Vagina (tissue), 2 donors: Measurements from ENCODE around the gene DIP2B. TPM values are rescaled to one million over a fixed set of nuclear protein-coding genes. Genes with fewer than 3 reads are reported as not detected.

Experiments used
- DNase-seq, 2 donors: peaks; one replicate each; pipeline ENCODE4 v3.0.0-alpha.2; 2017; ENCODE audit errors: extremely low spot score in 2 of 2
- H3K27ac ChIP-seq: fragments of 200-600 bp; sonication (generic); one replicate; pipeline ENCODE4 v1.5.1; 2019
- H3K27me3 ChIP-seq: fragments of 200-600 bp; sonication (generic); one replicate; pipeline ENCODE4 v1.5.1; 2019
- H3K36me3 ChIP-seq, 2 donors: fragments of 200-600 bp; sonication (generic); one replicate each; pipeline ENCODE4 v1.5.1; 2017 to 2019
- H3K4me1 ChIP-seq: fragments of 200-600 bp; sonication (generic); one replicate; pipeline ENCODE4 v1.5.1; 2019
- H3K4me3 ChIP-seq, 2 donors: fragments of 200-600 bp; sonication (generic); 1 replicate in 1 of 2; 2 replicates in 1 of 2; pipeline ENCODE4 v1.5.1; 2016 to 2019
- H3K9me3 ChIP-seq: fragments of 200-600 bp; sonication (generic); one replicate; pipeline ENCODE4 v1.5.1; 2019
- POLR2A ChIP-seq, 2 donors: fragments of 450-650 bp; IDR thresholded peaks; one replicate each; pipeline ENCODE4 v1.6.1; 2017; ENCODE audit warnings: antibody characterized with exemption in 2 of 2, mild to moderate bottlenecking in 2 of 2, moderate library complexity in 2 of 2
- POLR2AphosphoS5 ChIP-seq, 2 donors: sonication (generic); formaldehyde crosslinking; IDR thresholded peaks; one replicate each; pipeline ENCODE4 v1.9.0; 2017; ENCODE audit warnings: antibody characterized with exemption in 2 of 2, mild to moderate bottlenecking in 2 of 2, low read depth in 1 of 2; ENCODE audit not compliant: insufficient read depth in 1 of 2
- intact Hi-C: fragments of 100-400 bp; cut with DNase I; formaldehyde crosslinking; loops from one replicate; pipeline ENCODE4 v1.15.1; 2023
- total RNA-seq: library from RNA; depleted of rRNA; stranded (reverse); fragments of >200 nt; gene quantifications from one replicate; pipeline ENCODE4 v1.2.3, GENCODE V29; 2016
- TF ChIP-seq, protein P1 (sequence below), 3 experiments: fragments of 450-650 bp in 2 of 3; fragments of 200-600 bp in 1 of 3; sonication (generic) in 1 of 3; IDR thresholded peaks; one replicate each; pipeline ENCODE4 v1.5.1; 2017 to 2019; ENCODE audit warnings: antibody characterized with exemption in 3 of 3, mild to moderate bottlenecking in 2 of 3, moderate library complexity in 2 of 3

Gene DIP2B
- total RNA-seq, 1 donor from 2014 or later: 32.2 TPM

GRCh38 chr12:50785406-50786001, 280.7 kb downstream of the DIP2B start:
- intact Hi-C loops: no loop called here

DNA sequence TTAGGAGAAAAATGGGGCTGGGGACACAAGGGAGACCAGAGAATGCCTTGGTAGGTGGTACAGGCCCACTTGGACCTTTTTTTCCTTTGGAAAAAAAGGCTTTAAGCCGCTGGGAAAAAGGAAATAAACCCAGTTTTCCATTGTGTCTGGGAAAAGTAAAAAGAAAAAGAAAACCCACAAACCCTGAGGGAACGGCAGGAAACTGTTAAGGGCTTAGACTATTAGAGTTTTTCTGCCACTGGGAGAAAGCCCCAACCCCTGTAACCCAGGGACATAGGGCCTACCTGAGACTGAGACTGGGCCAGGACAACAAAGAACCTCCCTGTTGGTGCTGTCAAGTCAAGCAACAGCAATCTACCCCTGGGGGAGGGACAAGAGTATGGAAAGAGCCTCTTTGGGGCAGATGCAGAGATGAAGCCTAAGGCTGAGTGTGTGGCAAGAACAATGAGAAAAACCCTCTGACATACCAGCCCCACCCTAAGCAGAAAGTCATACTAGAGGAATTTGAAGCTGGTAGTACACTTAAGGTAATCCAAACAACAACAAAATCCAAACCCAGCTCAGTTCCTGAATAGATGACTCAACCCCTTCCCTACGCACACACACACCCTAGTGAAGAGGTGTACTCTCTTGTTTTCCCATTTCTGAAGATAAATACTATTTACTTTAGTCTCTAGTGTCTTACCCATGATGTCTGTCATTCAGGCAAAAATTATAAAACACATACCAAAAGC, 281.9 kb downstream of the DIP2B start:
- TF ChIP-seq POLR2AphosphoS5 (IDR thresholded peaks at IDR 0.05; ENCODE audit: insufficient read depth in 1 of 2, low read depth in 1 of 2): peak in 1 of 2 donors; percentile 77
- TF ChIP-seq, protein P1, sequence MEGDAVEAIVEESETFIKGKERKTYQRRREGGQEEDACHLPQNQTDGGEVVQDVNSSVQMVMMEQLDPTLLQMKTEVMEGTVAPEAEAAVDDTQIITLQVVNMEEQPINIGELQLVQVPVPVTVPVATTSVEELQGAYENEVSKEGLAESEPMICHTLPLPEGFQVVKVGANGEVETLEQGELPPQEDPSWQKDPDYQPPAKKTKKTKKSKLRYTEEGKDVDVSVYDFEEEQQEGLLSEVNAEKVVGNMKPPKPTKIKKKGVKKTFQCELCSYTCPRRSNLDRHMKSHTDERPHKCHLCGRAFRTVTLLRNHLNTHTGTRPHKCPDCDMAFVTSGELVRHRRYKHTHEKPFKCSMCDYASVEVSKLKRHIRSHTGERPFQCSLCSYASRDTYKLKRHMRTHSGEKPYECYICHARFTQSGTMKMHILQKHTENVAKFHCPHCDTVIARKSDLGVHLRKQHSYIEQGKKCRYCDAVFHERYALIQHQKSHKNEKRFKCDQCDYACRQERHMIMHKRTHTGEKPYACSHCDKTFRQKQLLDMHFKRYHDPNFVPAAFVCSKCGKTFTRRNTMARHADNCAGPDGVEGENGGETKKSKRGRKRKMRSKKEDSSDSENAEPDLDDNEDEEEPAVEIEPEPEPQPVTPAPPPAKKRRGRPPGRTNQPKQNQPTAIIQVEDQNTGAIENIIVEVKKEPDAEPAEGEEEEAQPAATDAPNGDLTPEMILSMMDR (IDR thresholded peaks at IDR 0.05): no peak
- no peaks in the 10 kb centered on the region for H3K27me3 ChIP-seq
- peaks cover 0 to 6% of the 10 kb centered on the region in 2 donors for H3K36me3 ChIP-seq
- DNase-seq: no peak
- no peak overlapping the region for H3K27ac ChIP-seq
- intact Hi-C loops: no loop called here
- H3K4me3 ChIP-seq: no peak overlapping the region
- H3K4me1 ChIP-seq: peaks cover 9% of the 10 kb centered on the region
- no peaks in the 10 kb centered on the region for H3K9me3 ChIP-seq

More at GRCh38 chr12:50785406-50786001, 280.7 kb downstream of the DIP2B start:
- Histone ChIP-seq H3K36me3 (peaks cover 0 to 13% of the 10 kb centered on the region in 2 donors), H3K4me3 (no peak overlapping the region), H3K4me1 (peaks cover 9% of the 10 kb centered on the region), H3K9me3 (no peaks in the 10 kb centered on the region), H3K27me3 (no peaks in the 10 kb centered on the region), H3K27ac (no peak overlapping the region)
- DNase-seq: no peak
- no peak for TF ChIP-seq POLR2A (IDR thresholded peaks at IDR 0.05)
- no peak for TF ChIP-seq POLR2AphosphoS5 (IDR thresholded peaks at IDR 0.05; ENCODE audit: insufficient read depth in 1 of 2, low read depth in 1 of 2)
- TF ChIP-seq, protein P1 (IDR thresholded peaks at IDR 0.05): no peak

DNA sequence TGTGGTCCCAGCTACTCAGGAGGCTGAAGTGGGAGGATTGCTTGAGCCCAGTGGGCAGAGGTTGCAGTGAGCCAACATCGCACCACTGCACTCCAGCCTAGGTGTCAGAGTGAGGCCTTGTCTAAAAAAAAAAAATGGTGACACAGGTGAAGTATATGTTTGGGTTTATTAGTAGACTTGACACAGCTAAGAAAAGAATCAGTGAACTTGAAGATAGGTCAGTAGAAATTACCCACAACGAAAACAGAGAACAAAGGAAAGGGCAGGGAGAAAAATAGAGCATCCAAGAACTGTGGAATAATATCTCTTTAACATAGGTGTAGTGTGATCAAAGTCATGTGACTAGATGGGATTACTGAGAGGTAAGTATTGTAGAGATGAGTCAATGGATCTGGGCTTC, 282.8 kb downstream of the DIP2B start:
- Histone ChIP-seq H3K27ac (no peak overlapping the region), H3K4me3 (no peak overlapping the region), H3K9me3 (no peaks in the 10 kb centered on the region), H3K4me1 (peaks cover 9% of the 10 kb centered on the region), H3K27me3 (no peaks in the 10 kb centered on the region), H3K36me3 (no peaks in the 10 kb centered on the region)
- no peak for DNase-seq
- TF ChIP-seq POLR2A (IDR thresholded peaks at IDR 0.05) (no peak), POLR2AphosphoS5 (IDR thresholded peaks at IDR 0.05; ENCODE audit: insufficient read depth in 1 of 2, low read depth in 1 of 2) (no peak)
- TF ChIP-seq, protein P1 (IDR thresholded peaks at IDR 0.05): no peak
- intact Hi-C loops: no loop called here

DNA sequence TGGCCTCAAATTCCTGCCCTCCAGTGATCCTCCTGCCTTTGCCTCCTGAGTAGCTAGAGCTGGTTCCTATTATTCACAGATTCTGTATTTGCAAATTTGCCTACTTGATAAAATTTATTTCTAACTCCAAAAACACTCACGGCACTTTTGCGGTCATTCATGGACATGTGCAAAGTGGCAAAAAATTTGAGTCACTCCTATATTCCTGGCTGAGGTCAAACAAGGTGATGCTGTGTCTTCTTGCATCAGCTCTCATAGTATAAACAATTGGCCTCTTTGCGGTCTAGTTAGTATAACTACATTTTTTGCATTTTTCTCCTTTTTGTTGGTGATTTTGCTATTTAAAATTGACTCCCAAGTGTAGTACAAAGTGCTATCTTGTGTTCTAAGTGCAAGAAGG, 283.8 kb downstream of the DIP2B start:
- H3K27me3 ChIP-seq: no peaks in the 10 kb centered on the region
- no peaks in the 10 kb centered on the region for H3K36me3 ChIP-seq
- no peak overlapping the region for H3K27ac ChIP-seq
- no peaks in the 10 kb centered on the region for H3K9me3 ChIP-seq
- intact Hi-C loops: no loop called here
- no peak for DNase-seq
- TF ChIP-seq POLR2A (IDR thresholded peaks at IDR 0.05) (no peak), POLR2AphosphoS5 (IDR thresholded peaks at IDR 0.05; ENCODE audit: insufficient read depth in 1 of 2, low read depth in 1 of 2) (no peak)
- TF ChIP-seq, protein P1 (IDR thresholded peaks at IDR 0.05): no peak
- no peak overlapping the region for H3K4me3 ChIP-seq
- peaks cover 9% of the 10 kb centered on the region for H3K4me1 ChIP-seq

DNA sequence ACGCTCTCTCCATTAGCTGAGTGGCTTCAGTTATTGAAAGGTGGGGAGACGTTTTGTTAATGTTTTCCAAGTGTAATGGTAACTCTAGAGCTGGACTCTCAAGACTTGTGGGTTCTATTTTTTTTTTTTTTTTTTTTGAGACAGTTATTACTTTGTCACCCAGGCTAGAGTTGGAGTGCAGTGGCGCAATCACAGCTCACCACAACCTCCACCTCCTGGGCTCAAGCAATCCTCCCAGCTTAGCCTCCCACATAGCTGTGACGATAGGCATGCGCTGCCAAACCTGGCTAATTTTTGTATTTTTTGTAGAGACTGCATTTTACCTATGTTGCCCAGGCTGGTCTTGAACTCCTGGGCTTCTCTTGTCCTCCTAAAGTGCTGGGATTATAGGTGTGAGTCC, 285.3 kb downstream of the DIP2B start:
- H3K27me3 ChIP-seq: no peaks in the 10 kb centered on the region
- H3K36me3 ChIP-seq: no peaks in the 10 kb centered on the region
- TF ChIP-seq, protein P1 (IDR thresholded peaks at IDR 0.05): no peak
- no peak for TF ChIP-seq POLR2AphosphoS5 (IDR thresholded peaks at IDR 0.05; ENCODE audit: insufficient read depth in 1 of 2, low read depth in 1 of 2)
- no peak for TF ChIP-seq POLR2A (IDR thresholded peaks at IDR 0.05)
- no peak overlapping the region for H3K4me3 ChIP-seq
- DNase-seq: no peak
- H3K9me3 ChIP-seq: no peaks in the 10 kb centered on the region
- H3K4me1 ChIP-seq: peaks cover 9% of the 10 kb centered on the region
- no peak overlapping the region for H3K27ac ChIP-seq
- intact Hi-C loops: no loop called here
